Activated CD4-positive, alpha-beta T cell treated with anti-CD3 and anti-CD28 coated beads, Interleukin-2, amount 10 ng/mL, durations not matched to agents 24 days and 14 days (primary cell): ENCODE data around the gene ADNP. TPM values are rescaled to one million over a fixed set of nuclear protein-coding genes. Genes with fewer than 3 reads are reported as not detected.

Experiments
- DNase-seq: peaks from one replicate; pipeline ENCODE4 v3.0.0; 2022
- H3K27ac Mint-ChIP-seq: one replicate; pipeline ENCODE4 v1.8.0; 2022; ENCODE audit warnings: mild to moderate bottlenecking, mixed read lengths
- H3K27me3 Mint-ChIP-seq: one replicate; pipeline ENCODE4 v1.8.0; 2022; ENCODE audit warnings: mixed read lengths
- H3K36me3 Mint-ChIP-seq: one replicate; pipeline ENCODE4 v1.8.0; 2022; ENCODE audit warnings: low read depth, mild to moderate bottlenecking, mixed read lengths
- H3K4me1 Mint-ChIP-seq: one replicate; pipeline ENCODE4 v1.8.0; 2021; ENCODE audit warnings: mixed read lengths
- H3K4me3 Mint-ChIP-seq: one replicate; pipeline ENCODE4 v1.8.0; 2022; ENCODE audit warnings: mild to moderate bottlenecking, moderate library complexity, mixed read lengths
- H3K9me3 Mint-ChIP-seq: one replicate; pipeline ENCODE4 v1.8.0; 2021; ENCODE audit warnings: mixed read lengths
- intact Hi-C: fragments of 100-400 bp; cut with micrococcal nuclease; formaldehyde crosslinking; loops from one replicate; pipeline ENCODE4 v1.15.1; 2023
- total RNA-seq: library from RNA; stranded (reverse); gene quantifications from 2 replicates; pipeline ENCODE4 v1.2.3, GENCODE V29; 2022

Gene ADNP
- total RNA-seq, 1 donor from 2014 or later = 72.9 TPM

DNA sequence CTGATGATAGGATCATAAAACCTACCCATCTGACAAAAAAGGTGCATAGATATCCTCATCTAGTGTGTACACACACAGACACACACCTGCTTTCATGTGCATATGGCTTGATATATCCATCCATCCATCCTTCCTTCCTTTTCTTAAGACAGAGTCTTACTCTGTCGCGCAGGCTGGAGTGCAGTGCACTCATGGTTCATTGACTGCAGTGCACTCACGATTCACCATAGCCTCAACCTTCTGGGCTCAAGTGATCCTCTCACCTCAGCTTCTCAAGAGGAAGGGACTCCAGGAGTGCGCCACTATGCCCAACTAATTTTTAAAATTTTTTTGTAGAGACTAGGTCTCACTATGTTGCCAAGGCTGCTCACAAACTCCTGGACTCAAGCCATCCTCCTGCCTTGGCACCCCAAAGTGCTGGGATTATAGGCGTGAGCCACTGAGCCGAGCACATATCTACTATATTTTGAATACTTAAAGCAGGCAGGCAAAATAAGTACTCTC, 27.1 kb downstream of the ADNP start:
- H3K27me3 Mint-ChIP-seq = no peaks in the 10 kb centered on the region
- intact Hi-C loops = no loop called here
- H3K36me3 Mint-ChIP-seq = peaks cover 40% of the 10 kb centered on the region
- H3K9me3 Mint-ChIP-seq = no peaks in the 10 kb centered on the region
- H3K27ac Mint-ChIP-seq = no peak overlapping the region
- no peak for DNase-seq
- H3K4me1 Mint-ChIP-seq = peaks cover 1% of the 10 kb centered on the region
- no peak overlapping the region for H3K4me3 Mint-ChIP-seq

DNA sequence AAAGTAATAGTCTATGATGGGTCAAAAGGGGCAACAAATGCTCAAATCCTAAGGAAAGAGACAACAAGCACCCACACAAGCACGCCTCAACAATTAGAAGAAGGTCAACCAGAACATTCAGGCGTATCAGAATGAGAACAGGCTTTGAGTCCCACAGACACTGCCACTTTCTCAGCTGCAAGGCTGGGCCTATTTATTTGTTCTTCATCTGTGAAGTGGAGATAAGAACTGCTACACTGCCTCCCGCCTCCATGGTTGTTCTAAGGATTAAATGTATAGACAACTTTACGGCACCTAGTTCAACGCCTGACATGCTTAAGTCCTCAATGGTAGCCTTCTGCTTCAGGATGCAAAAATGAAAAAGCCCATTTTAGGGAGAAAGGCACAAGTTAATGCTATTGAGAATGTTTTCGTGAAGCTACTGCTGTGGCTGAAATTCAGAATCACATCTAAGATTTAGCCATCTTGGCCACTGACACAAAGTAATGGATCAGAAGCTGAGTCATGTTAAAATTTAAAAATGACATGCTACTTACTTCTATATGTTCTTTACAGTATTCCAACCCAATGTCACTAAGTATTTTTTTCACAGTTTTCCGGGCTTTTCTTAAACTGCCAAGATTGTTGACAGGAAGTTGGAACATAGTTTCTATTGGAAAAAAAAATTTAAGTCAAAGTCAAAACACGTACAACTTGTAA, 27.7 kb downstream of the ADNP start:
- no peak overlapping the region for H3K4me3 Mint-ChIP-seq
- no peaks in the 10 kb centered on the region for H3K9me3 Mint-ChIP-seq
- H3K4me1 Mint-ChIP-seq = peaks cover 1% of the 10 kb centered on the region
- H3K36me3 Mint-ChIP-seq = peaks cover 44% of the 10 kb centered on the region
- H3K27me3 Mint-ChIP-seq = no peaks in the 10 kb centered on the region
- no peak for DNase-seq
- H3K27ac Mint-ChIP-seq = peak overlapping the region; percentile 29
- intact Hi-C loops = no loop called here

DNA sequence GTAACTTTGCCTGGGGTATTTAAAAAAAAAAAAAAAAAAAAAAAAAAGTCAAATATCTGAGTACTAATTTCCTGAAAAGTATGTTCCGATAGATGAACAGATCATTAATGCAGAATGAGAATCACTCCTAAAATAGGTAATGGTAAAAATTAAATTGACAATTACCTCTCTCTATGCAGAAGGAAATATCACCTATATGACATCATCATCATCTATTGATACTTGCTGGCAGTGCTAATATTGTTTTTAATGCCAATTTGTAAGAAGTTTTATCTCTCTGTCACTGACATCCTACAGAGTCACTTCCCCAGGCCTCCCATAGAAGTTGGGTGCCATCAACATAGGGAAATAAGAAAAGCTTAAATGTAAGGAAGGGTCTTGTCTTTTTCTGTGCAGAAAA, 29.9 kb downstream of the ADNP start:
- Mint-ChIP-seq H3K36me3 (peaks cover 55% of the 10 kb centered on the region), H3K4me3 (no peak overlapping the region), H3K9me3 (no peaks in the 10 kb centered on the region), H3K27me3 (no peaks in the 10 kb centered on the region), H3K27ac (no peak overlapping the region), H3K4me1 (peaks cover 3% of the 10 kb centered on the region)
- intact Hi-C loops = no loop called here
- DNase-seq = no peak

DNA sequence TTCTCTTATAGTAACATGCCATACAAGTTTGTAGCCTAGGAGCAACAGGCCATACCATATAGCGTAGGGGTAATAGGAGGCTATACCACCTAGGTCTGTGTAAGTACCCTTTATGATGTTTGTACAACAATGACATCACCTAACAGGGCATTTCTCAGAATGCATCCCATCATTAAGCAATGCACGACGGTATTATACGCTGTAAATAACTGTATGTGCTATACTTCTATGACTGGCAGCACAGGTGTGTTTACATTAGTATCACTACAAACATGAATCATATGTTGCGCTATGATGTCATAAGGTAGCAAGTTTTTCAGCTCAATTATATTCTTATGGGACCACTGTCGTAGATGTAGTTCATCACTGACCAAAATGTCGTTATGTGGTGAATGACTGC, 31.0 kb downstream of the ADNP start:
- intact Hi-C loops = no loop called here
- H3K27ac Mint-ChIP-seq = no peak overlapping the region
- H3K27me3 Mint-ChIP-seq = no peaks in the 10 kb centered on the region
- H3K36me3 Mint-ChIP-seq = peaks cover 58% of the 10 kb centered on the region
- no peak overlapping the region for H3K4me3 Mint-ChIP-seq
- H3K9me3 Mint-ChIP-seq = no peaks in the 10 kb centered on the region
- no peak for DNase-seq
- peaks cover 3% of the 10 kb centered on the region for H3K4me1 Mint-ChIP-seq

DNA sequence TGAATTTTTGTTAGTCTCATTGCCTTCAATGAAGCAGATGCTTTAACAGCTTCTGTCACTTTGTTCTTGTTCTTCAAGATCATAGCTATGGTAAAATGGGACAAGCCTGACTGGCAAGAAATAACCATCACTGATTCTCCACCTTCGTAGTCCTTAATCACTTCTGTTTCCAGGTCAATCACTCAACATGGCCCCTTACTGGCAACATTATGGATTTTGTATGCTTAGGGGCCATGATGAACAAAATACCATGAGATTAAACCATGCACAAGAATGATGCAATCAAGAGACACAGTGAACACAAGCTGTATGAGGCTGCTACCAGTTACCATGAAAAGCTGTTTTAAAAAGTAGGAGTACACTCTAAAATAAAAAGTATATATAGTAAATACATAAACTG, 32.8 kb downstream of the ADNP start:
- Mint-ChIP-seq H3K9me3 (no peaks in the 10 kb centered on the region), H3K36me3 (peaks cover 67% of the 10 kb centered on the region), H3K27ac (peak overlapping the region; percentile 28), H3K27me3 (no peaks in the 10 kb centered on the region), H3K4me1 (peaks cover 7% of the 10 kb centered on the region), H3K4me3 (no peak overlapping the region)
- intact Hi-C loops = no loop called here
- DNase-seq = no peak

DNA sequence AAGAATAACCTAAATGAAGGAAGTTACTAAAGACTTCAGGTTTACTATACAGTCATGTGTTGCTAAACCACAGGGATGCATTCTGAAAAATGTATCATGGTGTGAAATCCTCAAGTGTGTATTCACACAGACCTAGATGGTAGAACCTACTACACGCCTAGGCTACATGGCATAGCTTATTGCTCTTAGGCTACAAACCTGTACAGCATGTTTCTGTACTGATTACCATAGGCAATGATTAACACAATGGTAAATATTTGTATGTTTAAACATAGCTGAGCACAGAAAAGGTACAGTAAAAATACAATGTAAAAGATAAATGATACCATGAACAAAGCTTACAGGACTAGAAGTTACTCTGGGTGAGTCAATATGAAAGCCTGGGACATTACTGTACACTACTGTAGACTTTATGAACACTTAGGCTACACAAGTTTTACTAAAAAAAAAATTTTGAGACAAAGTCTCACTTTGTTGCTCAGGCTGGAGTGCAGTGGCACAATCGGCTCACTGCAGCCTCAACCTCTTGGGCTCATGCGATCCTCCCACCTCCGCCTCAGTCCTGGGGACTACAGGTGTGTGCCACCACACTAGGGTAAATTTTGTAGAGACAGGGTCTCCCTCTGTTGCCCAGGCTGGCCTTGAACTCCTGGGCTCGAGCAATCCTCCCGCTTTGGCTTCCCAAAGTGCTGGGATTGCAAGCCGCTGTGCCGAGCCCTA, 36.0 kb downstream of the ADNP start:
- no peaks in the 10 kb centered on the region for H3K27me3 Mint-ChIP-seq
- no peak for DNase-seq
- H3K36me3 Mint-ChIP-seq = peaks cover 70% of the 10 kb centered on the region
- no peaks in the 10 kb centered on the region for H3K9me3 Mint-ChIP-seq
- H3K4me1 Mint-ChIP-seq = peaks cover 22% of the 10 kb centered on the region
- H3K27ac Mint-ChIP-seq = no peak overlapping the region
- H3K4me3 Mint-ChIP-seq = no peak overlapping the region
- intact Hi-C loops = no loop called here

DNA sequence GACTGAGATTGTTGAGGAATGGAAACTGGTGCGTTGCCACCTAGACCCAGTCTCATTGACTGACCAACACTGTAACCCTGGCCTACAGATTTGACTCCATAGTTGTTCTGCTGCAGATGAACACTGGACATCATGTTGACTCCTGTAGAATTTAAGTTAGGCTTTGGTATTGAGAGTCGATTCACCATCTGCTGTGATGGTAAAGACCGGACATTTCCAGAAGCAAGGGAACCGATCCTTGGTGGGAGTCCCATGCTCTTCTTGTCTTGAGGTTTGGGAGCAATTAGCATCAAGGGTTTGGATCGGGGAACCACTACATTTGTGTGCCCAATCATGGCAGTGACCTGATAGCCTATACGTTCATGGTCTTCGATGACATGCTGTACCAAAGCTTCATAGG, 37.6 kb downstream of the ADNP start:
- H3K4me1 Mint-ChIP-seq = peaks cover 22% of the 10 kb centered on the region
- no peaks in the 10 kb centered on the region for H3K27me3 Mint-ChIP-seq
- H3K4me3 Mint-ChIP-seq = no peak overlapping the region
- H3K9me3 Mint-ChIP-seq = no peaks in the 10 kb centered on the region
- intact Hi-C loops = loop anchor here (2.0 kb wide), 1 partner anchor 17 kb away; no protein-coding TSS in a partner anchor
- H3K27ac Mint-ChIP-seq = no peak overlapping the region
- H3K36me3 Mint-ChIP-seq = peaks cover 72% of the 10 kb centered on the region
- no peak for DNase-seq

DNA sequence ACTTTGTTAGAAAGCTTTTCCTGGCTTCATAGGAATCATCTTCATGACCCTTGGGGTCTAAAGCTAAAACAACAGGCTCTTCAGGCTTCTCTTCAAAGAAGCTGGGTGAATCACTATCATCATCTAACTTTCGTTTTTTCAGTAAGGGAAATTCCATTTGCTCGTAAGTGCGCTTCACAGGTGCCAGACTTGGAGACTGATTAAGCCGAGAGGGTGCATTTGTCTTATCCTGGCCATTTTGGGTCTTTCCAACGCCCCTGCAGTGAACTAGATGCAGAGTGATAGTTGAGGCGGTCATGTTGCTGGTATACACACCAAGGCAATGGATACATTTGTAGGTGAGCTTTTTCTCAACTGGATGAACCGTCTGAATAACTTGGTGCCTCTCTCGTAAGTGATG, 38.8 kb downstream of the ADNP start:
- DNase-seq = no peak
- Mint-ChIP-seq H3K9me3 (no peaks in the 10 kb centered on the region), H3K27me3 (no peaks in the 10 kb centered on the region), H3K36me3 (peaks cover 65% of the 10 kb centered on the region), H3K27ac (peak overlapping the region; percentile 40), H3K4me1 (peaks cover 19% of the 10 kb centered on the region), H3K4me3 (no peak overlapping the region)
- intact Hi-C loops = loop anchor here (2.0 kb wide), 1 partner anchor 18 kb away; no protein-coding TSS in a partner anchor

DNA sequence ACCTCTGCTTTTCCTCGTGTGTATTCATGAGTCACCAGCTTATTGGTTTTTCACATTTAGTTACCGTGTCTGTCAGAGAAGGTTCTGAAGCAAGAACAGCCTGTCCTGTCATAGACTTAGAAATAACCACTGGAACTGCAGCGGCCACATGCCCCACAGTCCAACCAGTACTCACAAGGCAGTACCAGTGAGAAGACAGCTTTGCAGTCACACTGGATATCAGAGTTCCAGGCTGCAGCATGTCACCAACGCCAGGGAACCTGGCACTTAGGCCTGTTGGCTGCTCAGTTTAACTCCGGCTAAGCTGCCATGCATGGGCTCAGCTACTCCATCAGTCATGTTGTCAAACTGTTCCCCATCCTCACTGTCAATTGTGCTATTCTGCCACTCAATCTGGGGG, 40.1 kb downstream of the ADNP start:
- peaks cover 19% of the 10 kb centered on the region for H3K4me1 Mint-ChIP-seq
- H3K27ac Mint-ChIP-seq = peak overlapping the region; percentile 21
- H3K27me3 Mint-ChIP-seq = no peaks in the 10 kb centered on the region
- intact Hi-C loops = no loop called here
- no peaks in the 10 kb centered on the region for H3K9me3 Mint-ChIP-seq
- H3K4me3 Mint-ChIP-seq = no peak overlapping the region
- peaks cover 61% of the 10 kb centered on the region for H3K36me3 Mint-ChIP-seq
- no peak for DNase-seq

DNA sequence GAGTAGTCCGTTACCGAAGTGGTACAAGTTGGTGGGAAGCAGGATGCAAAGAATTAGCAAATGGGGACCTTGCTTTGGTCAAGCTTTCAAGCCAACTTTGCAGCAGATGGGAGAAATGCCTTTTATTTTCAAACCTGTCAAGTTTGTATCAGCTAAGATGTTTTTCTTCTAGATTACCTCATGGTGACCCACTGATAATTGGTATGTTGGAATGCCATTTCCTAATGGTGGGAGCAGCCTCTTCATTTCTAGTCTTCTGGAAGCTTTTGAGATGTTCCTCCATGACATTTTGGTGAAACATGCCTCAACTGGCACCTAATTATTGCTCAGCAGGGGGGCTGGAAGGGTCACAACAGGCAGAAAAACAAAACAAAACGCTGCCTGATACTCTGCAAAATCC, 43.7 kb downstream of the ADNP start:
- H3K4me1 Mint-ChIP-seq = peaks cover 10% of the 10 kb centered on the region
- intact Hi-C loops = no loop called here
- no peak overlapping the region for H3K4me3 Mint-ChIP-seq
- no peak overlapping the region for H3K27ac Mint-ChIP-seq
- H3K9me3 Mint-ChIP-seq = no peaks in the 10 kb centered on the region
- peaks cover 36% of the 10 kb centered on the region for H3K36me3 Mint-ChIP-seq
- no peaks in the 10 kb centered on the region for H3K27me3 Mint-ChIP-seq
- no peak for DNase-seq

DNA sequence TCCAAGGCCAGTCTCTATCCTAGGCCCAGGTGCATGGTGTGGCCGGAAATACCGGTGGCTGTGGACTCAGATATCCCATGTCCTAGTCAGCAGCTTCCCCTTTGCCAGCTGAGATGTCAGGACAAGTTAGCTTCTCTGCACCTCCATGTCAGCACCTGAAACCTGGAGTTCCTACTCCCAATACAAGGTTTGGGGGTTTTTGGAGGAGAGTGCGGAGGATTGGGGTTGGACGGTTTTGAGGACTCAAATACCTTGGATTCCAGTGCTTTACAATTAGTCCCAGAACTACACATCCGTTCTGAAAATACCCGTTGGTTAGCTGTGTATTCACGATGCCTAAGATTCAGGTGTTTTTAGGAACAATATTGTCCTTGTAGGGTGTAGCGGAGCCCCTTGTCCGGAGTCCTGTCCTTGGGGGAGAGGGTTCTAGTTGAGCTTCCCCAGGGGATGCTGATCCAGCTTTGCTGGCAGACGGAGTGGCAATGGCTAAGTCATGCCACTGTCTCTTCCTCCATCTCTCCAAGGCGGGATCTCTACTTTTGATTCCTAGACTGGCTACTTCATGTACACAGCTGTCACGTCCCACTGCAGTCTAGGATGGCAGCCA, 45.0 kb downstream of the ADNP start:
- Mint-ChIP-seq H3K27me3 (no peaks in the 10 kb centered on the region), H3K4me3 (no peak overlapping the region), H3K4me1 (no peaks in the 10 kb centered on the region), H3K9me3 (no peaks in the 10 kb centered on the region), H3K36me3 (peaks cover 23% of the 10 kb centered on the region), H3K27ac (no peak overlapping the region)
- intact Hi-C loops = no loop called here
- no peak for DNase-seq

DNA sequence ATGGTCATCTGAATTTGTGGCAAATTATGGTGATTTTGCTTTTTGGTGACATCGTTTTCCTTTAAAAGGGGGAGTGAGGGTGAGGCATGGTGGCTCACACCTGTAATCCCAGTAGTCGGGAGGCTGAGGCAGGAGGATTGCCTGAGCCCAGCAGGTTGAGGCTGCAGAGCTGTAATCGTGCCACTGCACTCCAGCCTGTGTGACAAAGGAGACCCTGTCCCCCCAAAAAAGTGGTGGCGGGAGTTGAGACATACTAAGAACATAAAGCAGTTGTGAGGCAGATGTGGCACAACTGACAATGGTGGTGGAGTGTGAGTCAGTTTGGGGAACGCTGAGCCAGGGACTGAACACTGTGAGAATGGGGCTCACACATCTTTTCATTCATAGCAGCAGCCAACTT, 45.5 kb downstream of the ADNP start:
- H3K27ac Mint-ChIP-seq = peak overlapping the region; percentile 32
- no peaks in the 10 kb centered on the region for H3K4me1 Mint-ChIP-seq
- no peak for DNase-seq
- H3K36me3 Mint-ChIP-seq = peaks cover 19% of the 10 kb centered on the region
- no peak overlapping the region for H3K4me3 Mint-ChIP-seq
- H3K27me3 Mint-ChIP-seq = no peaks in the 10 kb centered on the region
- intact Hi-C loops = no loop called here
- no peaks in the 10 kb centered on the region for H3K9me3 Mint-ChIP-seq

DNA sequence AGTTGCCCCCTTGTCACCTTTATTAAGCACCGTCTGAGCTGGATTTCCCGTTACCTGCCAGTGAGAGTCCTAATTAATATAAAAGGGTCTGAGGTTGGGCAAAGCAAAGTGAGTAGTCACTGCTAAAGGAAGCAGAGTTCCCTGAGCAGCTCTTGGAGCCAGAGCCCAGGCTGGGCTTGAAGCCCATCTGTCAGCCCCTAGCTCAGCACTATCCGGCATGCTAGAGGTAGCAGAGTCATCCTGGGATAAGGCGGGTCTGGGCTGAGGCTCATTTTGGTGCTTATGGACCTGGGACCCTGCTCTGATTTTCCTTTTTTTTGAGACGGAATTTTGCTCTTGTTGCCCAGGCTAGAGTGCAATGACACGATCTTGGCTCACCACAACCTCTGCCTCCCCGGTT, 46.2 kb downstream of the ADNP start:
- H3K4me3 Mint-ChIP-seq = no peak overlapping the region
- DNase-seq = no peak
- intact Hi-C loops = no loop called here
- peaks cover 16% of the 10 kb centered on the region for H3K36me3 Mint-ChIP-seq
- no peaks in the 10 kb centered on the region for H3K27me3 Mint-ChIP-seq
- no peaks in the 10 kb centered on the region for H3K4me1 Mint-ChIP-seq
- H3K9me3 Mint-ChIP-seq = no peaks in the 10 kb centered on the region
- H3K27ac Mint-ChIP-seq = no peak overlapping the region

DNA sequence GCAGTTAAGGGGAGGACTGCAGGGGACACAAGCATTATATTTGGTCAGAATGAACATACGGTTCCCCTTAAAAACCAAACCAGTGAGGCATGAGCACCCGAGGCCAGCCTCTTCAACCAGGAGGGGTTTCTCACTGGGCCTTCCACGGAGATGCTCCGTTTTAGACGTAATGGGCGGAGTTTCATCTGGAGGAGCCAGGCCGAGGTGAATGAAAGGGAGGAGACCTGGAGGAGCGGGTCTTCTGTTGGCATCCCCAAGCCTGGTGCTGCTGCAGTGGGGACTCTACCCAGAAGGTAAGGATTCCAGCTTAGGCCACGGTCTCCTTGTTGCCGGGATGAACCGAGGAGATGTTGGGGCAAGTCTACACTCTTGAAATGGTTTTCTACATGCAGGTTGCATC, 47.4 kb downstream of the ADNP start:
- Mint-ChIP-seq H3K4me1 (no peaks in the 10 kb centered on the region), H3K27ac (no peak overlapping the region), H3K9me3 (no peaks in the 10 kb centered on the region), H3K36me3 (peaks cover 11% of the 10 kb centered on the region), H3K27me3 (no peaks in the 10 kb centered on the region), H3K4me3 (no peak overlapping the region)
- DNase-seq = no peak
- intact Hi-C loops = no loop called here
